HG03575 (cell line): ENCODE data around the gene ABHD12B.

Experiments
- ATAC-seq: cut with Tn5 transposase; IDR thresholded peaks from one replicate; pipeline ENCODE4 v1.9.1; 2021; ENCODE audit not compliant: unreplicated experiment, insufficient number of reproducible peaks, low FRiP score; ENCODE audit errors: extremely low read depth

The ABHD12B gene

GRCh38 chr14:50837850-50838470 is 33.9 kb upstream of the ABHD12B start:
- no peak for ATAC-seq

- ATAC-seq = no peak
Measured at GRCh38 chr14:50839048-50839447, 32.8 kb upstream of the ABHD12B start.

GRCh38 chr14:50839691-50840090 is 32.2 kb upstream of the ABHD12B start:
- no peak for ATAC-seq

- ATAC-seq = no peak
Measured at GRCh38 chr14:50844391-50844790, 27.5 kb upstream of the ABHD12B start.

- ATAC-seq = no peak
Measured at GRCh38 chr14:50845166-50845565, 26.7 kb upstream of the ABHD12B start.

- ATAC-seq = no peak
Measured at GRCh38 chr14:50846226-50846880, 25.5 kb upstream of the ABHD12B start.

- no peak for ATAC-seq
Measured at GRCh38 chr14:50853891-50854290, 18.0 kb upstream of the ABHD12B start.

GRCh38 chr14:50854521-50854920 is 17.3 kb upstream of the ABHD12B start:
- ATAC-seq = no peak

- ATAC-seq = no peak
Measured at GRCh38 chr14:50855558-50855957, 16.3 kb upstream of the ABHD12B start.

GRCh38 chr14:50856660-50857059 is 15.2 kb upstream of the ABHD12B start:
- no peak for ATAC-seq

- ATAC-seq = no peak
Measured at GRCh38 chr14:50859296-50859624, 12.6 kb upstream of the ABHD12B start.

- no peak for ATAC-seq
Measured at GRCh38 chr14:50860478-50861086, 11.3 kb upstream of the ABHD12B start.

- no peak for ATAC-seq
Measured at GRCh38 chr14:50862036-50862570, 9.8 kb upstream of the ABHD12B start.

GRCh38 chr14:50864237-50864636 is 7.6 kb upstream of the ABHD12B start:
- ATAC-seq = no peak

- ATAC-seq = no peak
Measured at GRCh38 chr14:50864946-50865345, 6.9 kb upstream of the ABHD12B start.

GRCh38 chr14:50865391-50866076 is 6.3 kb upstream of the ABHD12B start:
- no peak for ATAC-seq

- no peak for ATAC-seq
Measured at GRCh38 chr14:50871228-50871627, 625 bp upstream of the ABHD12B start.

GRCh38 chr14:50874757-50875156 is 2.9 kb downstream of the ABHD12B start:
- no peak for ATAC-seq

GRCh38 chr14:50875359-50876070 is 3.7 kb downstream of the ABHD12B start:
- peak; percentile 80 for ATAC-seq
